Measurements from ENCODE around the gene ORC3. TPM values are rescaled to one million over a fixed set of nuclear protein-coding genes. Genes with fewer than 3 reads are reported as not detected.

ORC3 gene
- total RNA-seq, 1 experiment from 2014 or later, result 8.5 TPM

Other genes with a start within 250 kb of the ORC3 start
- gene C6orf163, start 245.3 kb upstream of the ORC3 start, total RNA-seq (2014; rRNA removed; shearing (Covaris generic)), result not detected in 2 replicates
- not detected in 2 replicates for gene CFAP206, start 182.2 kb upstream of the ORC3 start, total RNA-seq (2014; rRNA removed; shearing (Covaris generic))
- gene SLC35A1, start 117.2 kb upstream of the ORC3 start, total RNA-seq (2014; rRNA removed; shearing (Covaris generic)), result 13.4 and 14.1 TPM in 2 replicates
- 15.3 and 16.5 TPM in 2 replicates for gene RARS2, start 148 bp upstream of the ORC3 start, total RNA-seq (2014; rRNA removed; shearing (Covaris generic))
- gene AKIRIN2, start 112.1 kb downstream of the ORC3 start, total RNA-seq (2014; rRNA removed; shearing (Covaris generic)), result 18.3 and 18.8 TPM in 2 replicates

Measured in HT-29 (cell line).